Large intestine (tissue), 3 donors: ENCODE results near the gene CHRNB1. TPM values are rescaled to one million over a fixed set of nuclear protein-coding genes. Genes with fewer than 3 reads are reported as not detected.

ENCODE experiments used
- DNase-seq, 2 donors: peaks; one replicate each; pipeline versions ENCODE4 v3.0.0 to v3.0.0-alpha.2; 2013
- H3K27ac ChIP-seq: one replicate; pipeline ENCODE4 v1.5.1; 2013; ENCODE audit warnings: low read length
- H3K27me3 ChIP-seq: 2 replicates; pipeline ENCODE4 v1.6.1; 2013; ENCODE audit warnings: low read length; ENCODE audit not compliant: control insufficient read depth, insufficient read depth
- H3K36me3 ChIP-seq: 2 replicates; pipeline ENCODE4 v1.6.1; 2013; ENCODE audit warnings: low read length; ENCODE audit not compliant: control insufficient read depth, insufficient read depth
- H3K4me1 ChIP-seq: one replicate; pipeline ENCODE4 v1.6.1; 2013; ENCODE audit warnings: low read length; ENCODE audit not compliant: control insufficient read depth, insufficient read depth
- H3K4me3 ChIP-seq: one replicate; pipeline ENCODE4 v1.5.1; 2013; ENCODE audit warnings: low read length
- H3K9me3 ChIP-seq: one replicate; pipeline ENCODE4 v1.6.1; 2013; ENCODE audit warnings: mild to moderate bottlenecking, low read depth, low read length, moderate library complexity; ENCODE audit not compliant: control insufficient read depth
- WGBS: methylation state at CpG from one replicate; pipeline ENCODE4 v1.1.5; 2013; ENCODE audit warnings: low lambda C conversion rate; ENCODE audit not compliant: insufficient coverage; 5-methylcytosine and 5-hydroxymethylcytosine counted together
- polyA plus RNA-seq: library from polyadenylated mRNA; unstranded; fragments of 120-200 nt; gene quantifications from one replicate; pipeline ENCODE4 v1.2.1, GENCODE V29; 2013

The CHRNB1 gene
- polyA plus RNA-seq, 1 donor, result 7.4 TPM

GRCh38 chr17:7415784-7416183 lies 29.1 kb upstream of the CHRNB1 start:
- H3K9me3 ChIP-seq, result no peaks in the 10 kb centered on the region
- H3K27ac ChIP-seq, result no peak overlapping the region
- whole genome bisulfite sequencing, result no CpG with 5 or more reads among the region's 23 CpGs
- DNase-seq, result no peak
- peaks cover 2% of the 10 kb centered on the region for H3K27me3 ChIP-seq
- H3K4me1 ChIP-seq, result no peaks in the 10 kb centered on the region
- H3K36me3 ChIP-seq, result no peaks in the 10 kb centered on the region
- H3K4me3 ChIP-seq, result no peak overlapping the region

- no peak overlapping the region for H3K4me3 ChIP-seq
- H3K27me3 ChIP-seq, result no peaks in the 10 kb centered on the region
- no peaks in the 10 kb centered on the region for H3K4me1 ChIP-seq
- peaks cover 2% of the 10 kb centered on the region for H3K9me3 ChIP-seq
- H3K36me3 ChIP-seq, result no peaks in the 10 kb centered on the region
- no peak overlapping the region for H3K27ac ChIP-seq
- 61% methylated on average over 2 of the region's 6 CpGs for WGBS
- DNase-seq, result no peak
These were observed 28.5 kb upstream of the CHRNB1 start for GRCh38 chr17:7416323-7416722.

- peaks cover 2% of the 10 kb centered on the region for H3K9me3 ChIP-seq
- no peaks in the 10 kb centered on the region for H3K4me1 ChIP-seq
- H3K27me3 ChIP-seq, result no peaks in the 10 kb centered on the region
- H3K36me3 ChIP-seq, result no peaks in the 10 kb centered on the region
- H3K27ac ChIP-seq, result no peak overlapping the region
- no peak overlapping the region for H3K4me3 ChIP-seq
- no peak for DNase-seq
- WGBS, result no CpG with 5 or more reads among the region's 54 CpGs
These were observed 27.7 kb upstream of the CHRNB1 start for GRCh38 chr17:7417056-7417655.

GRCh38 chr17:7418472-7419152 lies 26.2 kb upstream of the CHRNB1 start:
- Histone ChIP-seq H3K4me1 (no peaks in the 10 kb centered on the region), H3K4me3 (no peak overlapping the region), H3K9me3 (peaks cover 2% of the 10 kb centered on the region), H3K36me3 (no peaks in the 10 kb centered on the region), H3K27ac (no peak overlapping the region), H3K27me3 (no peaks in the 10 kb centered on the region)
- DNase-seq, result no peak
- no CpG with 5 or more reads among the region's 18 CpGs for WGBS

- Histone ChIP-seq H3K9me3 (peaks cover 2% of the 10 kb centered on the region), H3K27me3 (no peaks in the 10 kb centered on the region), H3K4me3 (no peak within 1 kb of the TSS), H3K27ac (no peak within 1 kb of the TSS), H3K36me3 (no peaks in the 10 kb centered on the region), H3K4me1 (no peaks in the 10 kb centered on the region)
- no peak for DNase-seq
- no CpG with 5 or more reads among the region's 17 CpGs for WGBS
These were observed 24.8 kb upstream of the CHRNB1 start, which contains the start of gene SPEM1 for GRCh38 chr17:7419819-7420610. TSS of gene SPEM1 (plus strand) at chr17:7420324. CDS start at chr17:7420385, 61 bp downstream.

DNA sequence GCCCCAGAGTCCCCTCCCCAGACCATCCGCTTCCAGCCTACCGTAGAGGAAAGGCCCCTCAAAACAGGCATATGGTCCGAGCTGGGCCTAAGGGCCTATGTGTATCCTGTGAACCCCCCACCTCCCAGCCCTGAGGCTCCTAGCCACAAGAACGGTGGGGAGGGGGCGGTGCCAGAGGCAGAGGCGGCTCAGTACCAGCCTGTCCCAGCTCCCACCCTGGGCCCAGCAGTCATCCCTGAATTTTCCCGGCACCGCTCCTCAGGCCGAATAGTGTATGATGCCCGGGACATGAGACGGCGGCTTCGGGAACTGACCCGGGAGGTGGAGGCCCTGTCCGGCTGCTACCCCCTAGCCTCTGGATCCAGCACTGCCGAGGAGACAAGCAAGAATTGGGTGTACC lies 23.7 kb upstream of the CHRNB1 start:
- DNase-seq, result no peak
- no peaks in the 10 kb centered on the region for H3K4me1 ChIP-seq
- peaks cover 2% of the 10 kb centered on the region for H3K9me3 ChIP-seq
- H3K27ac ChIP-seq, result no peak overlapping the region
- H3K36me3 ChIP-seq, result no peaks in the 10 kb centered on the region
- H3K4me3 ChIP-seq, result no peak overlapping the region
- WGBS, result no CpG with 5 or more reads among the region's 16 CpGs
- no peaks in the 10 kb centered on the region for H3K27me3 ChIP-seq

DNA sequence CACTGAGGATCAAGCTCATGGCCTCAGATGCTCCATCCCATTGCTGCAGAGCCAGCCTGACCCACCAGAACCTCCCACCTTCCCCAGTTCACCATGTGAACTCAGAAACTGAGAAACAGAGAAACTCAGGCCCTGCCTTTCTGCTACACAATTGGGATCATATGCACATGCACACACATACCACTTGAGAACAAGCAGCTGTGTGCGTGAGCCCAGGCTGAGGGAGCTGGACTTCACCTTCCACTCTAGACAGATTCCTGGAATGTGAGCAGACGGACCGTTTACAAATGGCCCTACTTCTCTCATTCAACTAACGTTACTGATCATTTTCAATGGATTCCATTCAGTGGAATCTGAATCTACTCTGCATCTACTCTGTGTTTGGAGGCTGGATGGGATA lies 21.2 kb upstream of the CHRNB1 start:
- Histone ChIP-seq H3K27ac (no peak overlapping the region), H3K4me3 (no peak overlapping the region), H3K9me3 (peaks cover 2% of the 10 kb centered on the region), H3K4me1 (no peaks in the 10 kb centered on the region), H3K36me3 (no peaks in the 10 kb centered on the region), H3K27me3 (no peaks in the 10 kb centered on the region)
- no peak for DNase-seq
- no CpG with 5 or more reads among the region's 4 CpGs for WGBS

DNA sequence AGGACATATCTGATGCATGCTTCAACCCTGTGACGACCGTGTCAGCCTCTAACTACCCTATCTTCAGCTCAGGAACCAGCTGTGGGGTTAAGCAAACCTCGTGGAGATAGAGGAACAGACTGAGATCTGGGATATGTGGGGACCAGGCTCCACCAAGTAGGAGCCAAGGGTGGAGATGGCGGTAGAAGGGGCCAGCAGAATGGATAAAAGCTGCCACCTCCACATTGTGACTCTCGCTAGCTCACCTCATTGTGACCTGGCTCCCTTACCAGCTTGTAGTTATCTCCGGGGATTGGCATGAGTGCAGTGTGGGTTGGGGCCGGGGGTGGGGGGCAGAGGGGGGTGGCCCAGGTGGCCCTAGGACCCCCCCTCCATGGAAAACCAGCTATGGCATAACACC lies 19.5 kb upstream of the CHRNB1 start, which contains the start of gene SPEM2:
Gene SPEM2 (plus strand): TSS at position 301 of the 400 bp plus-strand sequence. CDS start 73 bp downstream, at position 374.
- no peak within 1 kb of the TSS for H3K4me3 ChIP-seq
- no CpG with 5 or more reads among the region's 7 CpGs for whole genome bisulfite sequencing
- H3K4me1 ChIP-seq, result no peaks in the 10 kb centered on the region
- peaks cover 2% of the 10 kb centered on the region for H3K9me3 ChIP-seq
- DNase-seq, result no peak
- no peaks in the 10 kb centered on the region for H3K27me3 ChIP-seq
- H3K27ac ChIP-seq, result no peak within 1 kb of the TSS
- H3K36me3 ChIP-seq, result no peaks in the 10 kb centered on the region

GRCh38 chr17:7425756-7426155 lies 19.1 kb upstream of the CHRNB1 start:
- H3K27ac ChIP-seq, result no peak overlapping the region
- no peak for DNase-seq
- H3K4me3 ChIP-seq, result no peak overlapping the region
- WGBS, result no CpG with 5 or more reads among the region's 8 CpGs
- H3K9me3 ChIP-seq, result peaks cover 2% of the 10 kb centered on the region
- no peaks in the 10 kb centered on the region for H3K36me3 ChIP-seq
- H3K27me3 ChIP-seq, result no peaks in the 10 kb centered on the region
- H3K4me1 ChIP-seq, result no peaks in the 10 kb centered on the region

DNA sequence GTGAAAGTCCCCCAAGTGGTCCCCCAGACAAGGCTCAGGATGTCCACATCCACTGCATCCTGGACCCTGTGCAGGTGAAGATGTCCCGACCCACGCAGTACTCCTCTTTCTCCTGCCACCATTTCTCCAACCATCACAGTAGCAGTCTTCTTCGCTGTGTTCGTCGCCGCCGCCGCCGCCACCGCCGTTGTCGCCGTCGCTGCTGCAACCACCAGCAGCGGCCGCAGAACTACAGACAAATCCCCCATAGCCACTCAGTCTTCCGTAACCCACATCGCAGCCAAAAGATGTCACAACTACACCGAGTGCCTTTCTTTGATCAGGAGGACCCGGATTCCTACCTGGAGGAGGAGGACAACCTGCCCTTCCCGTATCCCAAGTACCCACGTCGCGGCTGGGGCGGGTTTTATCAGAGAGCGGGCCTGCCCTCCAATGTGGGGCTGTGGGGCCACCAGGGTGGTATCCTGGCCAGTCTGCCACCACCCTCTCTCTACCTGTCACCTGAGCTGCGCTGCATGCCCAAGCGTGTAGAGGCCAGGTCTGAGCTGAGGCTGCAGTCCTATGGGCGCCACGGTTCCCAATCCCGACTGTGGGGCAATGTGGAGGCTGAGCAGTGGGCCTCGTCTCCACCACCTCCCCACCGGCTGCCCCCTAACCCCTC lies 18.5 kb upstream of the CHRNB1 start:
- no peak overlapping the region for H3K27ac ChIP-seq
- H3K4me3 ChIP-seq, result no peak overlapping the region
- 96% methylated on average over 10 of the region's 33 CpGs for WGBS
- no peaks in the 10 kb centered on the region for H3K27me3 ChIP-seq
- H3K36me3 ChIP-seq, result no peaks in the 10 kb centered on the region
- DNase-seq, result no peak
- no peaks in the 10 kb centered on the region for H3K4me1 ChIP-seq
- H3K9me3 ChIP-seq, result no peaks in the 10 kb centered on the region
